Urinary bladder (tissue), 4 donors: ENCODE results near the gene C10orf71. TPM values are rescaled to one million over a fixed set of nuclear protein-coding genes. Genes with fewer than 3 reads are reported as not detected.

Experiments
- DNase-seq: peaks from one replicate; pipeline ENCODE4 v3.0.0-alpha.2; 2015; ENCODE audit errors: extremely low spot score
- H3K27ac ChIP-seq: one replicate; pipeline ENCODE4 v1.5.1; 2013; ENCODE audit warnings: low read depth, mild to moderate bottlenecking, moderate library complexity
- H3K36me3 ChIP-seq: one replicate; pipeline ENCODE4 v1.6.1; 2013; ENCODE audit warnings: mild to moderate bottlenecking, moderate library complexity; ENCODE audit not compliant: insufficient read depth
- H3K4me1 ChIP-seq: one replicate; pipeline ENCODE4 v1.6.1; 2013; ENCODE audit warnings: mild to moderate bottlenecking, moderate library complexity; ENCODE audit not compliant: insufficient read depth
- H3K4me3 ChIP-seq: one replicate; pipeline ENCODE4 v1.5.1; 2013; ENCODE audit warnings: low read depth, low read length
- WGBS: extraction: QIAGEN DNeasy Blood & Tissue Kit; methylation state at CpG from one replicate; pipeline ENCODE4 v1.1.7; 2013; 5-methylcytosine and 5-hydroxymethylcytosine counted together
- polyA plus RNA-seq: library from polyadenylated mRNA; stranded (reverse); fragments of 200-250 nt; gene quantifications from one replicate; pipeline ENCODE4 v1.2.3, GENCODE V29; 2013
- total RNA-seq: library from RNA; depleted of rRNA; stranded (reverse); fragments of >200 nt; gene quantifications from one replicate; pipeline ENCODE4 v1.2.3, GENCODE V29; 2014
- donor health status: healthy with polysubstance abuse.
- donor health status: healthy.

Gene C10orf71
- total and polyA plus RNA-seq, 2 donors = 0.37 TPM; not detected in 1

DNA sequence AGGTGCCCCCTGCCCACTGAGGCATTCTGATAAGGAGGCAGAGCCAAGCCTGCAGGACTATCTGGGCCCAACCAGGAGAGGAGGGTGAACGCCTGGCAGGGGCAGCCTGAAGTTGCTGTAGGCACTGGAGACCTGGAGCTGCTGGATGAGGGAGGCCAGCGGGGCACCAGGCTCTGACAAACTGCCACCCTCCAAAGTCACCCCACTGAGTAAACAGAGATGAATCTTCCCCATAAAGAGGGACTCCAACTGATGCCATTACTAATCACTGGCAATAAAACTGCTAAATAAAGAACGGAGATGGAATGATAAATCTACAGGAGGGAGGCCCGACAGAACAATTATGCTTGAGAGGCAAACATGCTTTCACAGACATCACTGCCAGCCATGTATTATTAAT is 52.7 kb downstream of the C10orf71 start:
- Histone ChIP-seq H3K4me3 (no peak overlapping the region), H3K4me1 (no peaks in the 10 kb centered on the region), H3K27ac (no peak overlapping the region), H3K36me3 (no peaks in the 10 kb centered on the region)
- no peak for DNase-seq
- 43% methylated on average over 4 of the region's 4 CpGs for WGBS

GRCh38 chr10:49352323-49352722 is 53.4 kb downstream of the C10orf71 start:
- DNase-seq = no peak
- no peaks in the 10 kb centered on the region for H3K4me1 ChIP-seq
- 85% methylated on average over 2 of the region's 2 CpGs for WGBS
- no peaks in the 10 kb centered on the region for H3K36me3 ChIP-seq
- no peak overlapping the region for H3K4me3 ChIP-seq
- no peak overlapping the region for H3K27ac ChIP-seq

- no peak for DNase-seq
- Histone ChIP-seq H3K36me3 (no peaks in the 10 kb centered on the region), H3K4me3 (no peak overlapping the region), H3K27ac (no peak overlapping the region), H3K4me1 (no peaks in the 10 kb centered on the region)
- 78% methylated on average over 6 of the region's 6 CpGs for WGBS
Measured at GRCh38 chr10:49353026-49353894, 54.3 kb downstream of the C10orf71 start.

DNA sequence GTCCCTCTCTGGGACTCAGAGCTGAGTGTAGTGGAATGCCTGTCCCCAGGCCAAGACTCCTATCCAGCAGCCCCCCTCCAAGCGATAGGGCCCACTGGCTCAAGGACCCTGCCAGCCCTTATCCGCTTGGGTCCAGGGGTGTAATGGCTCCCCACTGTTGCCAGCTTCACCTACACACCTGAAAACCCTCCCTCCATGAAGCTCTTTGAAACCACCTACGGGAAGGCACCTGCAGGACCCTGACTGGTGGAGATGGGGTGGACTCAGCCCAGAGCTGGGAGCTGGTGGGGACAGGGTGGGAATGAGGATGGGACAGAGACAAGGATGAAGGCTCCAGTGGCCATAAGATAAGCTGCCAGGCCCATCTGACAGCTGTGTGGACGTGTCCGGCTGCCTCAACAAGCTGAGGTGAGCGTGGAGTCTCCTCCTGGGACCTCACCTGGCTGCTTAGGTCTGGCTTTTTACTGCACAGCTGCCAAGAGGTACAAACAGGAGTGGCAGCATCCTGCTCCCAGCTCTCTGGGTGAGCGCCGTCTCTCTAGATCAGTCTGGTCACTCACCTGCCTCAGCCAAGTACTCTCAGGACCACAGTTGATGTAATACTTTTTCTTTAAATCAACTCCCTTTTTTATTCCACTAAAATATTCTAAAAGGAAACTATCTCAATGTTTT is 55.1 kb downstream of the C10orf71 start:
- Histone ChIP-seq H3K27ac (no peak overlapping the region), H3K4me1 (no peaks in the 10 kb centered on the region), H3K4me3 (no peak overlapping the region), H3K36me3 (no peaks in the 10 kb centered on the region)
- 89% methylated on average over 8 of the region's 8 CpGs for WGBS
- DNase-seq = no peak

DNA sequence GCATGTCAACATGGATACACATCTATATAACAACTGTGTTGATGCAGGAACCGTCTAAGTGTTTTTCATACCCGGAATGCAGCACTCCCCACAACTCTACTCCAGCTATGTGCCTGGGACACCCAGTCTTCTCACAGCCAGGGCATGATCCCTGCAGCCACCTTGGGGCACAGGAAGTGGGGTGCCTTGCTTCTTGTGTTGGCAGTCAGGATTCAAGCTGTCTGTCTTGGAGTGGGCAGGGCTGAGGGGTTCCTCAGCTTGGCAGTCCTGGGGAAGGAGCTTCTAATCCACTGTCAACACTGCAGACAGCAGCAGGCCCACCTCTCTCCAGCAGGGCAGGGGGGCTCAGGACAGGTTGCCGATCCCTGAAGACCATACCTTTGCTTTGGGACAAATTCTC is 55.6 kb downstream of the C10orf71 start:
- DNase-seq = no peak
- H3K4me3 ChIP-seq = no peak overlapping the region
- WGBS = 83% methylated on average over 3 of the region's 3 CpGs

GRCh38 chr10:49355221-49355620 is 56.3 kb downstream of the C10orf71 start:
- no peaks in the 10 kb centered on the region for H3K36me3 ChIP-seq
- WGBS = 80% methylated on average over 3 of the region's 3 CpGs
- H3K27ac ChIP-seq = no peak overlapping the region
- no peaks in the 10 kb centered on the region for H3K4me1 ChIP-seq
- H3K4me3 ChIP-seq = no peak overlapping the region
- DNase-seq = no peak

More for the DNA sequence above, 55.6 kb downstream of the C10orf71 start:
- no peaks in the 10 kb centered on the region for H3K4me1 ChIP-seq
- H3K27ac ChIP-seq = no peak overlapping the region
- no peaks in the 10 kb centered on the region for H3K36me3 ChIP-seq

DNA sequence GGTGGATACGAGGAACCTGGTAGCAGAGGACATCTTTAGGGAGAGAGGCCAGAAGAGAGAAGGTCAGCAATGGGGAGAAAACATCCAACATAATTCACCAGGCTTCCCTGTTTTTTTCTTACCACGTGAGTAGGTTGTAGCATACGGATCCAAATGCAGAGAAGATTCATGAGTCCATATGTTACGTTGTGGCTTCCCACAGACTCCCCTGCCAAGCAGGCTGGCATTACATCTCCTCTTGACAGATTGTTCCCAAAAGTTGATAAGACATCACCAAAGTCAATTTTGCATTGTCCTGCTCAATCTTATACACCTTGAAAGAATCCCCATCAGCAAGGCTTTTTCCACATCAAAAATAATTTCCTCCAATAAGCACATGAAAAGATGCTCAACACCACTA is 57.2 kb downstream of the C10orf71 start:
- Histone ChIP-seq H3K4me1 (no peaks in the 10 kb centered on the region), H3K27ac (no peak overlapping the region), H3K4me3 (no peak overlapping the region), H3K36me3 (no peaks in the 10 kb centered on the region)
- 86% methylated on average over 4 of the region's 4 CpGs for WGBS
- no peak for DNase-seq

- no peak for DNase-seq
- WGBS = 91% methylated on average over 1 of the region's 1 CpG
- Histone ChIP-seq H3K4me3 (no peak overlapping the region), H3K27ac (no peak overlapping the region), H3K4me1 (no peaks in the 10 kb centered on the region), H3K36me3 (no peaks in the 10 kb centered on the region)
Measured at GRCh38 chr10:49356944-49357343, 58.0 kb downstream of the C10orf71 start.

- no peaks in the 10 kb centered on the region for H3K4me1 ChIP-seq
- no peak for DNase-seq
- WGBS = 72% methylated on average over 2 of the region's 2 CpGs
- no peak overlapping the region for H3K27ac ChIP-seq
- no peaks in the 10 kb centered on the region for H3K36me3 ChIP-seq
- no peak overlapping the region for H3K4me3 ChIP-seq
Measured at GRCh38 chr10:49357910-49358309, 58.9 kb downstream of the C10orf71 start.

DNA sequence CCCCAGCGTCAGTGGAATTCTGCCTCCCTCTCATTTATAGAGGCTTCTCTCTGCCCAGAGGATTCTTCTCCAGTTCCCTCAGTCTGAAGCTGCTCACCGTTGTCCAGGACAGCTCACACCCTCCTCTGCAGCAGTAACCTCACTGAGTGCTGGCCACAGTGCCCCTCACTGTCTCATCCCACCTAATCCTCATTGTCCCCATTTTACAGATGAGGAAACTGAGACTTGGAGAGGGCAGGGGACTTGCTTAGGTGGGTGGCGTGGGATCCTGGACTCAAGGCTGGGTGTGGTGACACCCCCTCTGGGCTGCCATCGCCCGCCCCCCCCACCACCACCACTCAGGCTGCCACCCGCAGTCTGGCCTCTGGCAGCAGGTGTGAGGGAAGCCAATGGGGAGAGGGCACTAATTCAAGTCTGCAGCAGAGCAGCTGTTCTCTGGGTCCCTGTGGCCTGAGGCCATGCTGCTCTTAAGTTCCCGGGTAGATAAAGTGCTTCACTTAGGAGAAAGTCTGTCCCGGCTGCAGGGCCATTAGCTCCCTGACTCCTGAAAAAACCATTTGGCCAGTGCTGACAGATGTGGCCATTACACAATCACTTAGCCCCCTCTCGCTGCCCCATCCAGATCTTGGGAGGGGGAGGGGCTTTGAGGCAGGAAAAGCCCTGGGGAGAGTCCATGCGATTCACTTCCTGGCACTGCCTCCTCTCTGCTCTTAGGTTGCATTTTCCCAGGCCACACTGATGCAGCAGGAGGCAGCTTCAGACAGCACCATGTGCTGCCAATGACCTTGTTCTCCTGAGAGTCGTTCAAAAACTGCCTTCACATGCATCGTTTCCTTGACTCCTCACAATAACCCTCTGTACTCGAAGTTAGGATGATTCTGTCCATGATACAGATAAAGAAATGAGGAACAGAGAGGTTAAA is 60.6 kb downstream of the C10orf71 start:
- WGBS = 40% methylated on average over 13 of the region's 13 CpGs
- H3K27ac ChIP-seq = no peak overlapping the region
- H3K4me1 ChIP-seq = no peaks in the 10 kb centered on the region
- no peak overlapping the region for H3K4me3 ChIP-seq
- no peak for DNase-seq
- H3K36me3 ChIP-seq = no peaks in the 10 kb centered on the region

DNA sequence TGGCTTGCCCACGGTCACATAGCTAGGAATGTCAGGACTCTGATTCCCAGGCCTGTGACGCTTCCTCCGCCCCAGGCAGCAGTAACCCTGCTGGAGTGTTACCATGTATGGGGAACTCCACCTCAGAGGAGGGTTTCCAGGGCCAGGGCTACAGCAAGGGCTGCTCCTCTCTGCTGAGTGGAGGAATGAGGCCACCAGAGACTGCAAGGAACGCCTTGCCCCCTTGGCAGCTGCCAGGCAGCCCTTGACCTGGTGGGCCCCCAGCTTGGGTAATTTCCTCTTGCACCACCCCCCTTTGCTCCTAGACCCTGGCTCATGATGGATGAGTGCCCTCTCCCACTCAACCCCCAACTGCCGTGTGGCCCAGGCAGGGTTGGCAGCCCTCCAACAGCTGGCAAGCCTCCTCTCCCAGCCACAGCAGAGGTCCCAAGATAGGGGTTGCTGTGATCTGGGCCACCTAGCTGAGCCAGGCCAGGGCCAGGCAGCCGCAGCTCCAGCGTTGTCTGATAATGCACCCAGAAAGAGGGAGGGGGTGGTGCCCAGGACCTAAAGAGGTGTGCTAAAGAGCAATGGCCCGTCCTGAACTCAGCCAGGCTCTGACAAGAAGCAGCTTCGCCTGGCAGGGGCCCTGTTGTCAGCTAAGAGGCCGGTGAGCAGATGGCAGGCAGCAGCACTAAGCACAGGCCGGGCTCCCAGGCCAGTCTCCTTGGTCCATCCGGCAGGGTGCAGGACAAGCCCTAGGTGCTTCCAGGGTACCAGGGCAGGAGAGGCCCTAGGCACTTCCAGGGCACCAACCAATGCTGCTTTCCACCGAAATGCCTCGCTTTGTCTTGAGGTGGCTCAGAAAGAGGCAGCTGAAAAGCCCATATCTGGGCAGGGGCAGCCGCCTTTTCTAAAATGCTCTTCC is 61.6 kb downstream of the C10orf71 start:
- WGBS = 64% methylated on average over 15 of the region's 15 CpGs
- Histone ChIP-seq H3K4me1 (no peaks in the 10 kb centered on the region), H3K27ac (no peak overlapping the region), H3K36me3 (no peaks in the 10 kb centered on the region), H3K4me3 (no peak overlapping the region)
- DNase-seq = no peak

GRCh38 chr10:49361178-49361554 is 62.2 kb downstream of the C10orf71 start:
- Histone ChIP-seq H3K36me3 (no peaks in the 10 kb centered on the region), H3K4me1 (no peaks in the 10 kb centered on the region), H3K27ac (no peak overlapping the region), H3K4me3 (no peak overlapping the region)
- WGBS = 90% methylated on average over 8 of the region's 8 CpGs
- no peak for DNase-seq
